ENCODE data around the gene ITGAD. TPM values are rescaled to one million over a fixed set of nuclear protein-coding genes. Genes with fewer than 3 reads are reported as not detected.
A peak's percentile ranks its signal among the peaks of the same experiment; 100 is the strongest.

Gene ITGAD
- total and polyA plus RNA-seq, 2 of the 13 experiments (the other 11 are each of a cell fraction or from before 2014, with no cell fraction given): not detected

- TF ChIP-seq, protein P1, sequence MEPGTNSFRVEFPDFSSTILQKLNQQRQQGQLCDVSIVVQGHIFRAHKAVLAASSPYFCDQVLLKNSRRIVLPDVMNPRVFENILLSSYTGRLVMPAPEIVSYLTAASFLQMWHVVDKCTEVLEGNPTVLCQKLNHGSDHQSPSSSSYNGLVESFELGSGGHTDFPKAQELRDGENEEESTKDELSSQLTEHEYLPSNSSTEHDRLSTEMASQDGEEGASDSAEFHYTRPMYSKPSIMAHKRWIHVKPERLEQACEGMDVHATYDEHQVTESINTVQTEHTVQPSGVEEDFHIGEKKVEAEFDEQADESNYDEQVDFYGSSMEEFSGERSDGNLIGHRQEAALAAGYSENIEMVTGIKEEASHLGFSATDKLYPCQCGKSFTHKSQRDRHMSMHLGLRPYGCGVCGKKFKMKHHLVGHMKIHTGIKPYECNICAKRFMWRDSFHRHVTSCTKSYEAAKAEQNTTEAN (CRISPR knock-in tag; conservative IDR thresholded peaks at IDR 0.05): peak; percentile 94
- TF ChIP-seq ZNF562 (CRISPR knock-in tag; IDR thresholded peaks at IDR 0.05; ENCODE audit: borderline replicate concordance): no peak
- TF ChIP-seq ZZZ3 (CRISPR knock-in tag; IDR thresholded peaks at IDR 0.05; ENCODE audit: borderline replicate concordance): peak; percentile 62; the same call in 1 of the 2 replicates
- peak; percentile 98 for TF ChIP-seq MAX (IDR thresholded peaks at IDR 0.05)
- TF ChIP-seq, protein P2, sequence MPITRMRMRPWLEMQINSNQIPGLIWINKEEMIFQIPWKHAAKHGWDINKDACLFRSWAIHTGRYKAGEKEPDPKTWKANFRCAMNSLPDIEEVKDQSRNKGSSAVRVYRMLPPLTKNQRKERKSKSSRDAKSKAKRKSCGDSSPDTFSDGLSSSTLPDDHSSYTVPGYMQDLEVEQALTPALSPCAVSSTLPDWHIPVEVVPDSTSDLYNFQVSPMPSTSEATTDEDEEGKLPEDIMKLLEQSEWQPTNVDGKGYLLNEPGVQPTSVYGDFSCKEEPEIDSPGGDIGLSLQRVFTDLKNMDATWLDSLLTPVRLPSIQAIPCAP (CRISPR knock-in tag; IDR thresholded peaks at IDR 0.05; ENCODE audit: low read depth): no peak; the same call in 1 of the 2 replicates
- TF ChIP-seq NFE2 (CRISPR knock-in tag; IDR thresholded peaks at IDR 0.05): no peak
- peak; percentile 94 for TF ChIP-seq MYPOP (CRISPR knock-in tag; IDR thresholded peaks at IDR 0.05)
- TF ChIP-seq, protein P3, sequence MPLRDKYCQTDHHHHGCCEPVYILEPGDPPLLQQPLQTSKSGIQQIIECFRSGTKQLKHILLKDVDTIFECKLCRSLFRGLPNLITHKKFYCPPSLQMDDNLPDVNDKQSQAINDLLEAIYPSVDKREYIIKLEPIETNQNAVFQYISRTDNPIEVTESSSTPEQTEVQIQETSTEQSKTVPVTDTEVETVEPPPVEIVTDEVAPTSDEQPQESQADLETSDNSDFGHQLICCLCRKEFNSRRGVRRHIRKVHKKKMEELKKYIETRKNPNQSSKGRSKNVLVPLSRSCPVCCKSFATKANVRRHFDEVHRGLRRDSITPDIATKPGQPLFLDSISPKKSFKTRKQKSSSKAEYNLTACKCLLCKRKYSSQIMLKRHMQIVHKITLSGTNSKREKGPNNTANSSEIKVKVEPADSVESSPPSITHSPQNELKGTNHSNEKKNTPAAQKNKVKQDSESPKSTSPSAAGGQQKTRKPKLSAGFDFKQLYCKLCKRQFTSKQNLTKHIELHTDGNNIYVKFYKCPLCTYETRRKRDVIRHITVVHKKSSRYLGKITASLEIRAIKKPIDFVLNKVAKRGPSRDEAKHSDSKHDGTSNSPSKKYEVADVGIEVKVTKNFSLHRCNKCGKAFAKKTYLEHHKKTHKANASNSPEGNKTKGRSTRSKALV (CRISPR knock-in tag; IDR thresholded peaks at IDR 0.05): peak; percentile 90; the same call in 1 of the 2 replicates
- no peak; the same call in 1 of the 2 replicates for TF ChIP-seq JDP2 (CRISPR knock-in tag; IDR thresholded peaks at IDR 0.05; ENCODE audit: borderline replicate concordance)
- peak; percentile 94 for TF ChIP-seq ZNF552 (CRISPR knock-in tag; IDR thresholded peaks at IDR 0.05; ENCODE audit: borderline replicate concordance)
- TF ChIP-seq HMG20A (CRISPR knock-in tag; IDR thresholded peaks at IDR 0.05; ENCODE audit: borderline replicate concordance): no peak
- TF ChIP-seq ZNF644 (CRISPR knock-in tag; IDR thresholded peaks at IDR 0.05; ENCODE audit: low read depth): no peak
- TF ChIP-seq, protein P4, sequence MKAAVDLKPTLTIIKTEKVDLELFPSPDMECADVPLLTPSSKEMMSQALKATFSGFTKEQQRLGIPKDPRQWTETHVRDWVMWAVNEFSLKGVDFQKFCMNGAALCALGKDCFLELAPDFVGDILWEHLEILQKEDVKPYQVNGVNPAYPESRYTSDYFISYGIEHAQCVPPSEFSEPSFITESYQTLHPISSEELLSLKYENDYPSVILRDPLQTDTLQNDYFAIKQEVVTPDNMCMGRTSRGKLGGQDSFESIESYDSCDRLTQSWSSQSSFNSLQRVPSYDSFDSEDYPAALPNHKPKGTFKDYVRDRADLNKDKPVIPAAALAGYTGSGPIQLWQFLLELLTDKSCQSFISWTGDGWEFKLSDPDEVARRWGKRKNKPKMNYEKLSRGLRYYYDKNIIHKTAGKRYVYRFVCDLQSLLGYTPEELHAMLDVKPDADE (CRISPR knock-in tag; IDR thresholded peaks at IDR 0.05): peak; percentile 84
- TF ChIP-seq FOXC1 (CRISPR knock-in tag; IDR thresholded peaks at IDR 0.05; ENCODE audit: borderline replicate concordance): peak; percentile 93
- peak; percentile 69 for TF ChIP-seq ZNF142 (CRISPR knock-in tag; IDR thresholded peaks at IDR 0.05)
These were observed 65.9 kb downstream of the ITGAD start, which contains the start of gene ARMC5 (continued) for GRCh38 chr16:31458844-31459686.

All from HepG2 (cell line).